ENCODE measurements around the gene CD247.

- no peak for TF ChIP-seq POLR2A (IDR thresholded peaks at IDR 0.05; ENCODE audit: low read length)
- no peak for TF ChIP-seq GATA1 (IDR thresholded peaks at IDR 0.05; ENCODE audit: low read depth, low read length)
These were observed 14.0 kb upstream of the CD247 start for GRCh38 chr1:167532375-167532774.

All from erythroblast (primary cell).